Activated naive CD4-positive, alpha-beta T cell treated with Interleukin-2 at 50 U/mL for 16 hours (primary cell): Measurements from ENCODE around the gene FCSK.
"Not testable (repeated sequence)": the region's sequence is repeated elsewhere in the genome, so short reads cannot be mapped to it uniquely, and the experiment has no call there.

ENCODE experiments used
- DNase-seq: peaks from one replicate; pipeline ENCODE4 v3.0.0-alpha.2; 2020

FCSK gene

DNA sequence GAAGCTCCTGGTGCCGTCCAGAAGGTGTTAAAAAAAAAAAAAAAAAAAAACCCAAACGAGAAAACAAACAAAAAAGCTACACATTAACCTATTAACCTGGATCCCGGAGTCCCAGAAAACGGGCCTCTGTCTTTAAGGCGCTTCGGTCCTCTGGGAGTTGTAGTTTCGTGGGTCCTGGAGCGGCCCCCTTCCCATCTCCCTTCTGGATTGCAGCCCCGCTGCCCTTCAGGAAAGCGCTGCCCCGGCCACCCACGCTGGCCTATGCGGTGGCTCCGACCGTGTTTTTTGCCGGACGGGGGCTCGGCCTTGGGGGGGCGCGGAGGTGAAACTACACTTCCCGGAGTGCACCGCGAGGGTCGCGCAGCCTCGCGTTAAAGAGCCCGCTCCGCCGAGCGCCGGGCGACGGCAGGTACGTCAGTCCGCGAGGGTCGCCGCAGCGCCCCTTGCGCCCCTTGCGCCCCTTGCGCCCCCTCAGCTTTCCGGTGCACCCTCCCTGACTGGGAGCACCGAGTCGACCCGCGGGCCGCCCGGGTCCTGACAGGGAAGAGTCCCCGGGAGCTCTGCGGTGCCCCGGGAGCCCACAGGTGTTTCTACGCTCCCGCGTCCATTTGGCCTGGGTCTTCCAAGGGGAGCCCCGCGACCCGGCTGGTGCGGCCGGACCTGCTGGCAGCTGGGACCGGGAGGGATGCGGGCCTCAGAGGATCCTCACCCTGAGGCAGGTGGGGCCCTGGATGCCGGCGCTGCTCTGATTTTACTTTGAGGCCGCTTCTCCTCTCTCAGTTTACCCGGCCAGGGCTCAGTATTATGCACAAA lies at the start of gene FCSK:
Gene FCSK, plus strand, starts transcription at position 374 of the 813 bp plus-strand sequence. CDS start 8,596 bp downstream, outside the sequence.
- DNase-seq, result peak; percentile 70

DNA sequence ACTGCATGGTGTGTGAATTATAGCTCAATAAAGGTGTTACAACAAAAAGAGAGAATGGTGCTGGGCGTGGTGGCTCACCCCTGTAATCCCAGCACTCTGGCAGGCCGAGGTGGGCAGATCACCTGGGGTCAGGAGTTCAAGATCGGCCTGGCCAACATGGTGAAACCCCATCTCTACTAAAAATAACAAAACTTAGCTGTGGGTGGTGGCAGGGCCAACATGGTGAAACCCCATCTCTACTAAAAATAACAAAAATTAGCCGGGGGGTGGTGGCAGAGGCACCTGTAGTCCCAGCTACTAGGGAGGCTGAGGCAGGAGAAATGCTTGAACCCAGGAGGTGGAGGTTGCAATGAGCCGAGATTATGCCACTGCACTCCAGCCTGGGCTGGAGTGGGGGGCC lies 48.3 kb upstream of the FCSK start:
- not testable (repeated sequence) for DNase-seq

DNA sequence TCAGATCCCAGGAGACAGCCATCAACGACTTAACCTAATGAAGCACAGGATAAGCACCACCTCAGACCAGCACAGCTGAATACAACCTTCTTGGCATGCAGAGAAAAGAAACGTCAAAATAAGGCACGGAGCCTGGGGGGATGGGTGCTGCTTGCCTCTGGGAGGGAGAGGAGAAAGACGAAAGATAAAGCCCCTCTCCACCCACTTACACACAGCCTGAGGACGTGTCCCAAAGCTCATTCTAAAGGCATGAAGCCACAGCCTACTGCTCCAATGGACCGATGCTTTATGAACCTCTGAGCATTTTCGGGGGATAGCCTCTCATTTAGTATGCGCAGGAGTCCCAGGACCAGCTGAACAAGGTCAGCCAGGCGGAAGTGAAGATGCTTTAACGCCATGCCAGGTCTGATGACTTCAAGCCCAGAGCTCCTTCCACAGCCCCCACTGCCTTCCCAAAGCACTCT lies 46.6 kb upstream of the FCSK start:
- no peak for DNase-seq

DNA sequence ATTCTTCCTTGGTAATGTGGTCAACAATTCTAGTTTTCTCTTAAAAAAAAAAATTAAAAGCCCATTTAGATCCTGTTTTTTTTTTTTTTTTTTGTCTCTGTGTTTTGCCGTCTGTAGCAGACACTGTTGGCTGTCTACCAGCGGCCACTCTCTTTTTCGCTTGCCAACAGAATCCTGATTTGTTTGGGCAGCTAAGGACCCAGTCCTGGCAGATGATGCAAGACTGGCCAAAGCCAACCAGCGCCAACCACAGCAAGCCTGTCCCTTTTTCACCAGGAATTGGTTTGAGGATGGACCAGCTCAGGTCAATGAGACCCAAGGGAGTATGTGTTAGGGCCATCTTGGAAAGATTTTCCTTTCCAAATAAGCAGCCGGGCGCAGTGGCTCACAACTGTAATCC lies 43.7 kb upstream of the FCSK start:
- DNase-seq, result no peak

DNA sequence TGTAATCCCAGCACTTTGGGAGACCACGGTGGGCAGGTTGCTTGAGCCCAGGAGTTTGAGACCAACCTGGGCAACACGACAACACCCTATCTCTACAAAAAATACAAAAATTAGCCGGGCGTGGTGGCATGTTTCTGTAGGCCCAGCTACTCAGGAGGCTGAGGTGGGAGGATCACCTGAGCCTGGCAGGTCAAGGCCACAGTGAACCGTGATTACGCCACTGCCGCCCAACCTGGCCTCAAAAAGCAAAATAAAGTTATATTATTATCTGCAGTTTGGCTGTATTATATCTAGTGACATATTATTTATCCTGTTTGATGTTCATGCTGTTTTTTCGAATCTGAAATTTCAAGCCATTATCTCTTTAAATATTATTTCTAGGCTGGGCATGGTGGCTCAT lies 42.0 kb upstream of the FCSK start:
- no peak for DNase-seq

DNA sequence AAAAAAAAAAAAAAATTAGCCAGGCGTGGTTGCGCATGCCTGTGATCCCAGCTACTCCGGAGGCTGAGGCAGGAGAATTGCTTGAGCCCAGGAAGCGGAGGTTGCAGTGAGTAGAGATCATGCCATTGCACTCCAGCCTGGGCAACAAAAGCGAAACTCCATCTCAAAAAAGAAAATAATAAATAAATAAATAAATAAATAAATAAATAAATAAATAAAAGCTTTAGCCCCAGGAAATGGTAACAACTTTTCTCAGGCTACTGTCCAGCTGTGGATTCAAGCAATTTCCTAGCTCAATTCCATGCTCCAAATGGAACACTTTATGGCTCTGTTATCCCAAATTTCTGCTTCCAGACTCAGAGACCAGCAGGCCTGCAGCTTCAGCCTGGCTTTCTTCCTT lies 40.8 kb upstream of the FCSK start:
- not testable (repeated sequence) for DNase-seq

DNA sequence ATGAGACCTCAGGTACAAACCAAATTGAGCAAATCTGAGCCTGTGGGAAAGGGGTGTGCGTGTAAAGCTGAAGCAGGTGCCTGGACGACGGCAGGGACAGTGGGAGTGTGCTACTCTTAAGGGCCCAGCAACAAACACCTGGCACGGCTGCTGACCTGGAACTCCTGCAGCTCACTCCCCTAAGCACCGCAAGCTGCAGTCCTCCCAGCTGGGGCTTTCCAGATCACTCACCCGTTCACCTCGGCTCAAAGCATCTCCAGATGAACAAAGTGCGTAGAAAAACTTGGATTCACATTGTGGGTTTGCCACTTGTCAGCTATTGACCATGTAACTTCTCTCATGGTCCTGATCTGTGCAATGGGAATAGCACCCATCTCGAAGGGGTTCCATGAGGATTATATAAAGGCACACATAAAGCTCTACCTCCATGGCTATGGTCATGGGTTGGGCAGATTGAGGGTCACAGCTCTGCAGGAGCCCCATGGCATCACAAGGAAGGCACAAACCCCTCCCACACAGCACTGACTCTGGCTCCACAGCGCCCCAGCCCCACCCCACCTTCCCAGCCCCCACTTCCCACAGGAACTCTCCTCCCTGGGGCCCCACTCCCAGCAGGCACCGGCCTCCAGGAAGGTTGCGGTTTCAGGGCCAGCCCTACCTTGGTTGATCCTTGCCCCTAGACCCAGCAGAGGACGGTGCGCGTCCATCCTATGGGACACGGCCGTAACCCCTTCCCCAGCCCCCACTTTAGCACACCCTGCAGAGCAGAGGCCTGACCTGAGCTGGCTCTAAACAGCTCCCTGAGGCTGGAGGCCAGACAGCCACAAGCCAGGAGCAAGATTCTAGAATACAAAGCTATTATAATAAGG lies 37.4 kb upstream of the FCSK start:
- DNase-seq, result no peak

DNA sequence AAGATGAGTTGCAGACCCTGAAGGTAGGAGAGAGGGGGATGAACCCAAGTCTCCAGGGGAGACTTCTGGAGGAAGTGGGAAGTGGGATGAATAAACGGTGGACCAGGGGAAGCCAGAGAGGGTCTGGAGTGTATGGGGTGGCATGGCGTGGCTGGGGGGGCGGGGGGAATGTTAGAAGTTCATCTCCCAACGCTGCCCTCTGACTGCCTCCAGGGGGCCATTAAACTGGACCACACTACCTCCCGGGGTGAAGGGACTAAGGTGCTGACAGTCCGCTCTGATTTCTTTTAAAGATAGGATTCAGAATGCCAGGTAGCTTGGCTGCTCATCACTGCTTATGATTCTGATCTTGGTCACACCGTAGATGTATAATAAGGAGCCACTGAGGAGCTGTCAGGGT lies 36.7 kb upstream of the FCSK start:
- no peak for DNase-seq

DNA sequence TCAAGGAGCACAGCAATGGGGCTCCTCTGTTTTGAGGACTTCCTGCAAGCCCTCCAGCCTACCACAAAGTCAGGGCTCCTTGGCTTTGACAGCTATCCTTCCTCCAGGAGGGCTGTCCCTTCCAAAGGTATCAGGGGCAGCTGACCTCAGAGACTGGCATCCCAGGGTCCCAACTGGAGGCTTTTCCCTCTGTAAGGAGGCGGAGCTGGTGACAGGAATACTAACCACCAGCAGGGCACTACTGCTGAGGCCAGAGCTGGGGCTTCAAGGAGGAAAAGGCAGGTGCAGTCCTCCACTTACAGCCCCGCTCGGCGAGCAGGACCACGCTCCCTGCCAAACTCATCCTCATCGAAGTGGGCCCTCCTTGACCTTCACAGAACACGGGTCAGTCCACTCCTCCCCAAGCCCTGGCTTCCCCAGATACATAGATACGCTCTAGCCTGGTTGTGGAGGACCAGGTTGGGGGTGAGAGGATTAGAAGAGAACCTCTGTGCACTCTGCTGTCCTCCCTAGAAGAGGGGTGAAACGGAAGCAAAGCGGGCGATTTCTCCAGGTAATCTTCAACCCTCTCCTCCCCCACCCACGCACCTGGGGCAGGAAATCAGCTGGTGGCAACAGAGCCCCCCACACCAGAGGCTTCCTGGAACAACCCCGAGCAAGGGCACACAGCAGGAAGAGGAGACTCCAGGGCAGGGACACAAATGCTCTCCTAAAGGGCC lies 36.0 kb upstream of the FCSK start:
- peak; percentile 6 for DNase-seq

DNA sequence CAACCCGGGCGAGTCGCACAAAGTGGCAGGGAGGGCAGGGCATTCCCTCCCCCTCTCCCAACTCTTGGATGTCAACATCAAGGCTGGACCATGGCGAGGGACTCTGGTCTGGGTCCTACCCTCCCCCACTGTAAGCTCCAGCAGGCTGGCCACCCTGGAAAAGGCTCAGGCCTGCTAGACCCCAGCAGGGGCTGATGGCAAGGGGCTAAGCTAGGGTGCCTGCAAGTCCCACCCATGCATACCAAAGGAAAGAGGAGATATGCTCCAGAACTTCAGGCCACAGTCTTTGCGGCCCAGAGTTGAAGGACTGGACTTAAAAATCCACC lies 35.4 kb upstream of the FCSK start:
- no peak for DNase-seq

DNA sequence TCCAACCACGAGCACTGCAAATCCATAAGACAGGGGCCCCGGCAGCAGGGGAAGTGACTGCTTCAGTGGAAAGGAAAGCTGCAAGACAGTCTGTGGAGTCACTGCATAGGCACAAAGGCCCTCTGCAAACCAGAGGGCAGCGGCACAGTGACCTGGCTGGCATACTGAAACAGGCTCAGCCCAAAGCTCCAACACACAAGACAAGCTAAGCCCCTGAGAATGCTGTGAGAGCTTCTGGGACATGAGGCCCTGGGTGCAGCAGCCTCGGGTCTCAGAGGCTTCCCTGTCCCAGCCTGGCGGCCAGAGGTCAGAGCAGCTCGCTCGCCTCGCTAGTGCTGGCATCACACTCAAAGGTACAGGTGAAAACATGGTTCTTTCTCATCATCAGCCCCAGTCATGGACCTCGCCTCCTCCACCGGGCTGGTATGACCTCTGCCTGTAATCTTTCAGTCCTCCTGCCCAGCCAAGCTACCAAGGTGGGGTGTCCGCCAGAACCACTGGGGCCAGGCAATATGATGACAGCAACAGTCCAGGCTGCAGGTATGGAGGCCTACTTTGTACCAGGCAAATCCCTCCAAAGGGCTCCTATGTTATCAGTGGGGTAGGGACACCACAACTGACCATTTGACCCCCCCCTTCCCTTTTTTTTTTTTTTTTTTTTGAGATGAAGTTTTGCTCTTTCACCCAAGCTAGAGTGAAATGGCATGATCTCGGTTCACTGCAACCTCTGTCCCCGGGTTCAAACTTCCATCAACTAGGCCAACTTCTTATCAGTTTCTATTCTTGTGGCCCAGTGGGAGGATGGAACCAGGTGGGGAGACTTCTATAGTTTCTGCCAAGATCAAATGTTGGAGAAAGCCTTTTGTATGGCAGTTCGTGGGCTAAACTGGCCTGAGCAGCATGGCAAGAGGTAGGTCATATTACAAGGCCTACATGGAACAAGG lies 34.7 kb upstream of the FCSK start:
- no peak for DNase-seq

DNA sequence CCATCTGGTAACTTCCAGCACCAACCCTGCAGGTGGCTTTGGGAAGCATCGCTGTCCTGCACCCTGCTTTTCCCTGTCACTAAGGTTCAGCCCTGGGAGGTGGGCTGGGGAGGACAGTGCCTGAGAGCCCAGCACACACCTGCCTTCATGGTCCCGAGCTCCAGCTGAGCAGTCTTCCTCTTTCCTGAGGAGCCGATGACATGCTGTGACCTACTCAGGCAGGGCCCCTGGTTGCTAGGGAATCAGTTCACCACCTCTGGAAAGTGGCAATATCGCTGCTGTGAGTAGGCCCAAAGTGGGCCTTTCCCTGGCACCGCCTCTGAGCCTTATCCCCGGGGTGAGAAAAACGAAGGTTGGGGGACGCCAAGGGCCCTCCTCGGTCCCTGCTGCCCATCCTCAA lies 33.4 kb upstream of the FCSK start:
- no peak for DNase-seq

DNA sequence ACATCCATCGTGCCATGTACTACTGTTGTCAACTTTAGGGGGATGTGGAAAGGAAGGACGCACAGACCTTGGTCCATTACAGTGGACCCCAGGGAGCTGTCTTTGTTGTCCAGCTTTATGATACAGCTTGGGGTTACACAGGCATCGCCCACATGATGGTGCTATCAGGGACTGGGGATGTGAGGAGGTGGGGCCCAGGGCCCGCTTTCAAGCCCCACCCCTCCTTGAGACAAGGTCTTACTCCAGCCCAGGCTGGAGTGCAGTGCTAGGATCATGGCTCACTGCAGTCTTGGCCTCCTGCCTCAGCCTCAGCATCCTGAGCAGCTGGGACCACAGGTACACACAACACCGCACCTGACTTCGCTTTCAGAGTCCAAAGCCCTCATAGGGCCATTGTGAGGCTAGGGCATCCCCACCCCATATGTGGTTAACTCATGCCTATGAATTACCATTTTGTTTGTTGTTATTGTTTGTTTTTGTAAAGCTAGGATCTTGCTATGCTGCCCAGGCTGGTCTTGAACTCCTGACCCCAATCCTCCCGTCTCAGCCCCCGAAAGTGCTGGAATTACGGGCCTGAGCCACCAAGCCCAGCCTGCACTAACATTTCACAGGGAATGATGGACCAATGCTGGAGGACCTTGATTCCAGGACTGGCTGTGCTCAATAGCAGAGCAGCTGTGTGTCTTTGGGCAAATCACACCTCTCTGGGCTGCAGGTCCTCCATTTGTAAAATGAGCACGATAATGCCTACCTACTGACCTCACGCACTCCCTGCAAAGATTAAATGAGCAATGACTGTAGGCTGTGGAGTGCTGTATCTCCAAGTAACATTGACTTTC lies 32.7 kb upstream of the FCSK start:
- DNase-seq, result no peak

DNA sequence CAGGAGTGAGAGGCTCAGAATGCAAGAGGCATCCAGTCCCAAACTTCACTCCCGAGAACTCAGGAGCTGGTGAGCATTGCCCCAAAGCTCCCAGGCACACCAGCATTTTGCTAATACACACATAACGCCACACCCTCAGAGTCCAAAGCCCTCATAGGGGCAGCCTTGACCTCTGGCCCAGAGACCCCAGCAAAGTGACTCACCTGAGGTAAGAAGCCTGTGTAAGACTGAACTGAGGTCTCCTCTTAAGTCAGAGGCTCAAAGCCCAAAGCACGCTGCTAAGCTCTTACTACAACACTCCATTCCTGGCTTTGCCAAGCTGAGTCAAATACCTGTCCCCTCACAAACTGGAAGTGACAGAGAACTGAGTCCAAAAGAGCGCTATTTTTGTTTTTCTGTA lies 31.9 kb upstream of the FCSK start:
- no peak for DNase-seq

DNA sequence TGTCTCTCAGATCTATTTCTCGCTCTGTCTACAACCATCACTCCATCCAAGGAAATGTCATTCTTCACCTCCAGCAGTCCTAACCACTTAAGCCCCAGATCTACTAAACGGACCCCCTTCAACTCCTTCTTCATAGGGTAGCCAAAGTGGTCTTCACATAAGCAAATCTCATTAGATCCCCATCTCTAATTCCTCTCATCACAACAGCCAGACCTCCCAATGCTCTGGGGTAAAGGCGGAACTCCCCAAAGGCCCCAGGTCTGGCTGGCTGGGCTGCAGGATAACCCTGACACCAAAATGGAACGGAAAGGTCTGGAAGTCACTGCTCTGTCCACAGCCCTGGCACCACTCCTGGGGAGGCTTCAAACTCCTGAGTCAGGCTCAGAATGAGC lies 26.6 kb upstream of the FCSK start:
- DNase-seq, result no peak

DNA sequence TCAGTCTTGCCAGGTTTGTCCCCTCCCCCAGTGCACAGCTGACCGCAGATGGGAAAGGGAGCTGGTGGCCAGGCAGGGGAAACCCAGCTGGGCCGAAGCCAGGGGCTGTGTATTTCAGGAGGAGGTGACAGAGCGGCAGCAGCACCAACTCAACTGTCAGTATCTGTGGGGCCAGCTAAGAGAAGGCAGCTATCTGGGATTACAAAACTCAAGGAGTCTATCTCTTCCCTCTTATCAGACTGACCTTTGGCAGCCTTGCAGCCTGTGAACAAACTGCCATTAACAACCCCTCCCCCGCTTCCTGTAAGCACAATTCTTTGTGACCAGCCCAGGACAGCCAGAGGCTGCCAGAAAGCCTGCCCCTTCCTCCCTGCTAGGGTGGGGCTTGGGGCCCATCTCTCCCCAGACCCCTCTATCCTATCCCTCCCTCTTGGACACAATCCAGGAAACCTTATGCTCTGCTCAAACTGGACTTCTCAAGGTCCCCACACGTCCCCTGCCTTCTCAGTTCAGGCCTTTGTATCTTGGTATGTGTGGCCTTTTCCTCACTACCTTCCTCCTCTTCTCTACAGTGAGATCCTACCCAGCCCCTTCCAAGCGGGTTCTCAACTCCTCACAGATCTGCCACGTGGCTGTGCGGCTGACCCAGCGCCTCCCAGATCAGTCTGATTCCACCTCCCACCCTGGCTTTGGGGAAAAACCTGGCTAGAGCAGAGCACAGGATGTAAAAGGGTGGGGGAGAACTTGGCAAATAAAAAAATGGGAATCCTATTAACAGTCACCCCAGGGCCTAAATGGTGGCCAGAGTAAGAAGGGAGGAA lies 26.0 kb upstream of the FCSK start:
- DNase-seq, result peak; percentile 60

DNA sequence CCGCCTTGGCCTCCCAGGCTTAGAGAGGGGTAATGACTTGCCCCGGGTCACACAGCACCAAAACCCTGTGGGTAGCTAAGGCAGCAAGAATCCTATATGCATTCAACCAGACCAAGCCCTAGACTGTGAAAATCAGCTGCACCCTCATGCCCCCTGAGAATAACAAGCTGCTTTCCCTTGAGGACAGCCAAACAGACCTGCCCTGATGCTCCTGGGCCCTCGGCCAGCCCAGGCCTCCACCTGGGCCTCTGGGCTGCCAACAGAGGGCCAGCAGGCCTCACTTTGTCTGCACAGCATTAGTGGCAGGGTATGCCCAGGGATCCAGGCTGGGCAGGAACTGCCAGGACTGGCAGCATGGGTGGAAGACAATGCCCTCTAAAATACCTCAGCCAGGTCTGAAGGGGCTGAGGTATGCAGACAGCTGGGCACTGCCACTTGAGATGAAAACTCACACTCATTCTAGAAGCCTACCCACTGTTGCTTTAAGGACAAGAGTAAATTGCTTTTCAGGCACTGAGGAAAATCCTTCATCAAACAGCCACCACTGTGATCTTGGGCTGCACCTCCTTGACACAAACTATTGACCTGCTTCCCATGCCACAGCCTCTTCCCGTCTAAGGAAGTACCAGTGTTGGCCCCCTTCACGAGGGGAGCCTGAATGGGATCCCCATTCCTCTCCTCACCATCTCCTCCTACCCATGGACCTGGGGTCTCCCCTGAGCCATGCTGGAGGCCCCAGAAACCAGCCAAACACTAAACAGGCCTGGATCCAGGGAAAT lies 24.3 kb upstream of the FCSK start:
- DNase-seq, result no peak

DNA sequence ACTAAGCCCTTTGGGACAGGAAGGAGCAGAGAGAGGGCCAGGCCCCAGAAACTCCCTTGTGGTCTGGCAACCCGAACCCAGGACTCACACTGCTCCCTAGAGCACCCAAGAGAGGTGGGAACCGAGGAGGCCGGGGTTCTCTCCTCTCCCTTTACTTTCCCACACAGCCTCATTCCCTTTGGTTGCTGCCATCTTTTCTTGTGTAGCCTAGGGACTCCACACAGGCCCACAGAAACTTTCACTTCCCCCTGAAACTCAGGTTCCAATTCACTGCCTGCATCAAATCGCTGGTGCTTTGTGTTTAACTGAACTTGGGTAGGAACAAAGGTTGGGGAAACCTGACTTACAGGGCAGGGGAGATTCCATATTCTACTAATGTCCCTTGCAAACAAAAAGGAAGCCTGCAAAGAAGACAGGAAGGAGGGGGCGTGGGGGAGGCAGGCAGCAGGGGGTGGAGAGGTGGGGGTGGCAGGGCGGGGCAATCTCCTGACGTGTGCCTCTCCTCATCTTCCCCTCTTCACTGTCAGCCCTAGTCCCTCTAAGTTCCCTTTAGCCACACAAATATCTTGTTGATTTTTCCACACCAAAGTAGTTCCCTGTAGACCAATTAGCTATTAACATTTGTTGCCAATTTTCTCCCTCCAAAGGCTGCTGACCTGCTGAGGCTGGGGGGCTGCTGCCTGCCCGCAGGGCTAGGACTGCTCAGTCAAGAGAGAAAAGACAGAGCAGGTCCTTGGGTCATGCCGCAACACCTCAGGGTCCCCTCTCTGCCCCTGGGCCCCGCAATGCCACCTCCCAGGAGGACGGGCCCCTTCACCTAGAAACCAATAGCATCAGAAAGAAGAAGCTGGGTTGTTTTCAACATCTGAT lies 23.5 kb upstream of the FCSK start:
- DNase-seq, result peak; percentile 45

DNA sequence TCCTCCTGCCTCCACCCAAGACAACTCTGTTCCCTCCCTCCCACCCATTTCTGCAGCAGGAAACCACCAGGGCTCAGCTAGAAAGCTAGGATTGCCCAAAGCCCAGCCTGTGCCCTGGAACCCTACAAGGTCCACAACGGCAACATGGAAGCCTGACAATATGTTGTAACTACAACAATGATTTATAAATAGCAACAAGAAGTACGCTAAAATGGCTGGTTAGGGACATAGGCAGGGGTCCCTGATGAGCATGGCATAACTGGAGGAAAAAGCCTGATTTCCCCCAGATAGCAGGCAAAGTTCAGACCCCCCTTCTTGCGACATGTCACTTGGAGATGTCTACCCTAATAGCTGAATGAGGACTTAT lies 22.1 kb upstream of the FCSK start:
- no peak for DNase-seq
